Ishikawa (cell line): Measurements from ENCODE around the gene DIPK1B.

Experiments used
- CREB1 ChIP-seq: IDR thresholded peaks from 2 replicates; pipeline ENCODE4 v1.6.1; 2012; ENCODE audit warnings: low read depth
- REST ChIP-seq: IDR thresholded peaks from 2 replicates; pipeline ENCODE4 v1.6.1; 2012; ENCODE audit warnings: low read depth, mild to moderate bottlenecking

DNA sequence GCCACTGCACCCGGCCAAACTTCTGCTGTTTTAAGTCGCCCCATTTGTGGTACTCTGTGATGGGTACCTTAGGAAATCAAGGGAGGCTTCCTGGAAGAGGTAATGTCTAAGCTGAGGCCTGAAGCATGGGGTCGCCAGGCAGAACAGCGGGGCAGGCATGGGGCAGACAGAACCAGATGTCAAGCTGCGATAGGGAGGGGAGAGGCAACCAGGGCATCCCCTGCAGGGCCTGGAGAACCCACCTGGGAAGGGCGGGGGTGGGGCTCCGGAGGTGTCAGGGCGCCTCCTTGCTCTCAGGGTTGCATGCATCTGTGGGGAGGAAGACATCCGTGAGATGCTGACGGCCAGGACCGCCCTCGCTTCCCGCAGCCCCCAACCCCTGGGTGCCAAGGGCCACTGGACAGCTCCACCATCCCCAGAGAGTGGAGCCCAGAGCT lies 49.2 kb downstream of the DIPK1B start:
- TF ChIP-seq CREB1 (no peak), REST (no peak)
